RCC 7860 (cell line): ENCODE measurements around the gene MAP3K5.

Experiments used
- DNase-seq: peaks from one replicate; pipeline ENCODE4 v3.0.0-alpha.2; 2015; ENCODE audit warnings: low spot score
- FAIRE-seq: peaks from 2 replicates; lab custom pipeline; 2012; peaks lifted over from hg19 to GRCh38; lab: Jason Lieb, UNC

MAP3K5 gene

DNA sequence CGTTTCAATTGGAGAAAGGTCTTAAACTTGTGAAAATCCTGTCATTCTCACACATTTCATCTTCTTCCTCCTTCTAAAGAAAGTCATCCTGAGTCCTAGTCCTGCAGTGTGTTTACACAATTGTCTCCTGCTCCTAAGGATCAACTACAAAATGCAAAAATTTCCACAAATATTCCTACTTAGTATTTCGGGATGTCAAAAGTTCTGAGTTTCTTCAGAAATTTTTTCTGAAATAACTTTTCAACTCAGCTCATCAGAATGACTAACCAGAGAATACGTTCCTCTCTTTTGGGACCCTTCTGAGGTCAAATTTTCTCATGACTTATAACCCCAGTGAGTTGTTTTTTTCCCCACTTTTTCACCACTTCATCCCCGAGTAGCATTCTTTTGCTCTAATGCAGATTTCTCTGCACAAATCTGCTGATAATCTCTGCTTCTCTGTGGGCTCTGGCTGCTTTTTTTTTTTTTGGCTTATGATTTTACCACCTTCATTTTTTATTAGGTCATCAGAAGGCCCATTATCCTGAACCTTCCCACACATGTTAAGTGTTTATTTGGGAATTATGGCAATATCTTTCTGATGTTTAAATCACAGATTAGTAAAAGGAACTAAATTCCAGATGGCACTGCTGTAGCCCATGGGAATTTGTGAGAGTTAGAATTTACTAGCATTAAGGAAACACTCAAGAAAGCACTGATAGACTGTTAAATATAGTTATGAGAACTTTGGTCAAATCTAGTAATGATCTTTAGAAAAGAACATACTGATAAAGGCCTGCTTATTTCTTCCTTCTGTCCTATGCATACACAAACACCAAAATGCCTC, 41.4 kb downstream of the MAP3K5 start:
- FAIRE-seq (no peak), DNase-seq (no peak)

- DNase-seq: no peak
- no peak for FAIRE-seq
Measured at GRCh38 chr6:136749359-136749997, 42.8 kb downstream of the MAP3K5 start.

DNA sequence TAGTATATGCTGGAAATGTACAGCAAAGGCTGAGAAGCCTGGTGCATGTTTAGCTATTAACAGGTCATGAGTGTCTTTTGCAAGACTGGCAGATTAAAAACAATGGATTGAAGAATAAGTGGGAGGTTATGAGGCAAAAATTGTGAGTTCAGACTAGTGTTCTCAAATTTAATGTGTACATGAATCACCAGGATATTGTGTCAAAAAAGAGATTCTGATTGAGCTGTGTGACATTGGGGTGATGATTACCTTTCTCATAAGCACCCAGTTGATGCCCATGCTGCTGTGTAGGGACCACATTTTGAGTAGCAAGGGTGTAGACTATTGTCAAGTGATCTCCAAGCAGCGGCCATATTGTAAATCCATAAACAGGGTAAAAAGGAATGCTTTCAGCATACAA, 44.8 kb downstream of the MAP3K5 start:
- FAIRE-seq: no peak
- DNase-seq: no peak

- FAIRE-seq (no peak), DNase-seq (no peak)
Measured at GRCh38 chr6:136745300-136745699, 47.0 kb downstream of the MAP3K5 start.

GRCh38 chr6:136744889-136745288, 47.4 kb downstream of the MAP3K5 start:
- FAIRE-seq (no peak), DNase-seq (no peak)

GRCh38 chr6:136742125-136742524, 50.2 kb downstream of the MAP3K5 start:
- DNase-seq (no peak), FAIRE-seq (no peak)

GRCh38 chr6:136740050-136740974, 52.0 kb downstream of the MAP3K5 start:
- DNase-seq (no peak), FAIRE-seq (no peak)

DNA sequence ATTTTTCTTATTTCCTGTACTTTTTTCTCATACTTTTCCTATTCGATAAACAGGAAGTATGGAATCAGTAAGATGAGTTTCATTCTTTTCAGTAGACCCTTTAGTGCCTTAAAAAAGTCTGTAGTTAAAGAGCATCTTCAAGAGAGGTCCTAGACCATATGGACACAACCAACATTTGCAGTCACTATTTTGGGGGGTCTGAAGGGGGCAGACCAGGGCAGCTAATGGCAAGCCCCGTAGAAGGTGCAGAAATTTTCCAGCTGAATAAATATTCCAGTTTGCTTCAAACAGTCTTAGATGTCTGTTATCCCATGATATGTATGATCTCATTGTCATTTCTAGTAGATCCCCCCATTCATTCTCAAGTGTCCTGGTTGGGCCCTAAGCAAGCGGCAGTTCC, 52.8 kb downstream of the MAP3K5 start:
- DNase-seq (no peak), FAIRE-seq (no peak)

DNA sequence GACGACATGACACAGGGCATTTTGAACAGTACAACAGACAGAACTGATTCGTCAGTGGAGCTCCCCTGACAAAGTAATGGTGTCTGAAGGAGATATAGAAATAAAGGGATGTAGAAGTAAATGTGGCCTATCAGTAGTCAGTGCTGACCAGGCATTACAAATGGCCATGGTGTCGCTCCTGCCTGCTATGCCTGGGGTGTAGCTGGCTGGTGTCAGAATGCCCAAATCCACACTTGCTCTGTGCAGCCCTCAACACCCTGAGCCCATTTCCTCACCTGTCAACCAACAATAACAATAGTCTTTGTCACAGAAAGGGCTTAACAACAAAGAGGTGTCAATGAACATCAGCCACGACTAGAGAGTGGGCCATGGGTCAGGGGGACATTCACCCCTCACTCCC, 53.2 kb downstream of the MAP3K5 start:
- FAIRE-seq (no peak), DNase-seq (no peak)

- FAIRE-seq (no peak), DNase-seq (no peak)
Measured at GRCh38 chr6:136738692-136739057, 53.6 kb downstream of the MAP3K5 start.

DNA sequence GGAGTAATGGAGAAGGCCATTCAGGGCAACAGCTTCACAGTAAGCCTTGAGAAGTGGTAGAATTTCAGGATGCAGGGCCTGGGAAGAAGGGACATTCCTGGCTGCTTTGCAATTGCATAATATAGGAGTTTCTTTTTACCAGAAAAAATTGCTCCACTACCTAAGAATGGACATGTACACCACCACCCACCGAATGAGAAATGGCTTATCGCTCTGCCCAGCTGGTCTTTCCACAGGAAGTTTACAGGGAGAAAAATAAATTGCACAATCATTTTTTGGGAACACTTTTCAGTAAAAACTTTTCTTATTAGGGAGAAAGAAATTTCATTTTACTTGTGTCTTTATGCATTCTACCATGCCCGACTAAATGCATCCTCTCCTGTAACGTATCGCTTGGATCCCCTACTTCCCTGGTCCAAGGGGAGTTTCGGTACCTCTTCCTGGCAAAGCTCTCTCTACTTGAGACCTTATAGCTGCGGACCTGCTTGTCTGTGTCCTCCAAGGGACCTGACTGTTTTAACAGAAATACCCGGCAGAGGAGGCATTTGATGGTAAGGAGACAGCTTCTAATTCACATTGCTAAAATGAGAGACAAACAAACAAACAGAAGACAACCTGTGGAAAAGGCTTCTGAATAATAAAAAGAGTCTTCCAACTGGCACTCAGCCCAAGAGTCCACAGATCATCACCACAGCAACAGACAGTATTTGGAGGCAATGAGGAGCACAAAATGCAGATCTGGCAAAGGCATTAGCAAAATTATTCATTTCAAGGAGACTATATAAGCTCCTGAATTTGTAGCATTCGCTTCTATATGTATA, 54.2 kb downstream of the MAP3K5 start:
- DNase-seq (no peak), FAIRE-seq (no peak)

DNA sequence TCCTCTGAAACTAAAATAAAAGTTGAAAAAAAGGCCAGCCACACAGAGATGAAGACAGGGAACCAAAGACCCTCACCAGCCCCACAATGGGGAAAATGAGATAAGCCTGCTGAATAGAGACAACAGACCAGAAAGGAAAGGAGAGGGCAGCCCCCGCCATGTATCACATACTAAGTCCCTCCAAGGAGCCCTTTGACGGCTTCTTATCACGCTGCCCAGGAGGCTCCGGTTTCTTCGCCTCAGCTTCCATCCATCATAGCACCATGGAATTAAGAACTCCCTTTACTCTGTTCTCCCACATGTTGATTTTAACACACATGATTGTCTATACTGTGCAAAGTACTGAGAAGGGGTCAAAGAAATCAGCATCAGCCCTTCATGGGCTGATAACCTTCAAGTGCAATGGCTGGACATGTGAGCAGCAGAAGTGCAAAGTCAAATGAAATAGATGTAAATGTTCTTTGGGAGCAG, 54.9 kb downstream of the MAP3K5 start:
- FAIRE-seq: no peak
- DNase-seq: no peak

GRCh38 chr6:136736281-136736960, 55.9 kb downstream of the MAP3K5 start:
- FAIRE-seq (no peak), DNase-seq (no peak)

DNA sequence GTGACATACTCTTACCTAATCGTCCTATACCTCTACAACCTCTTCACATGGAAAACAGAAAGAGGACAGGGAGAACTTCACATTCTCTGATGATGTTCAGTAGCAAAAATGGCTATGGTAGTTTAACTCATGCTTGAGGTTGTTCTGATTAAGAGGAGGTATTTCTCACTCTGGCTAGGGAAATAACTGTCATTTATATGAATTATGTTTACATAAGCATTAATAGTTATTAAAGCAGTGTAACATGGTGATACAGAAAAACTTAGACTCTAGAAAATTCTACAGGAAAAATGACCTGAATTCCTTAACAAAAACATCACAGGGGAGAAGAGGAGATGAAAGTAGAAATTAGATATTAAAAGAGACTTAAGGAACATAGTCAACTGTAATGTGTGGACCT, 57.3 kb downstream of the MAP3K5 start:
- DNase-seq (no peak), FAIRE-seq (no peak)

DNA sequence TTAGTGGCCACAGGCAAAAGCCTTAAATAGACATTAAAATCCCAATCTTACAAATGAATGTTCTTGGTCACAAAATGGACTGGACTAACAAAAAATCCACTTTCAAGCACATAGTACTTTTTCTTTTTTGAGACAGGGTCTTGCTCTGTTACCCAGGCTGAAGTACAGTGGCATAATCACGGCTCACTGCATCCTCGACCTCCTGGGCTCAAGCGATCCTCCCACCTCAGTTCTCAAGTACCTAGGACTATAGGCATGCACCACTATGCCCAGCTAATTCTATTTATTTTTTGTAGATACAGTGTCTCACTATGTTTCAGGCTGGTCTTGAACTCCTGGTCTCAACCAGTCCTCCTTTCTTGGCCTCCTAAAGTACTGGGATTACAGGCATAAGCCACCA, 59.4 kb downstream of the MAP3K5 start:
- FAIRE-seq (no peak), DNase-seq (no peak)

GRCh38 chr6:136729832-136730231, 62.4 kb downstream of the MAP3K5 start:
- DNase-seq (no peak), FAIRE-seq (no peak)

DNA sequence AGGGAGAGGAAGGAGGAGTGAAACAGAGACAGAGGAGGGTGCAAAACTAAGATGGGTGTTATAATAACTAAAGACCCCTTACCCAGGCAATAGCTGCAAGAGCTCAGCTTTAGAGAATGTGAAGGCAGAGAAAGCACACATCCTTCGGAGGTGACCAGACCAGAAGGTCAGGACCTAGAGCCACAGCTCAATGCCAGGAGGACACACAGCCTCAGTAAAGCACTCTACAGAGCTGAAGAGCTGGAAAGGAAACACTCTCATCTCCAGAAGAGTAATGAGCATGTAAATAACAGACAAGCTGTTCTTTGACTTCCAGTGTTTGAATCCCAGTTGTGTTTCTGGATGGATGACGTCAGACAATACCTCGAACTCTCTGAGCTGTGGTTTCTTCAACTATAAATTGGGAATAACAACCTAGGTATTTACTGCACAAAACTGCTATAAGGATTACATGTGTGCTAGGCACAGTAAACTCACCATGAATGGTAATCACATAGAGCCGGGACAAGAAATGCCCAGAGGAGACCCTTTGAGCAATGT, 63.2 kb downstream of the MAP3K5 start:
- DNase-seq: no peak

GRCh38 chr6:136728033-136728939, 64.0 kb downstream of the MAP3K5 start:
- no peak for FAIRE-seq
- DNase-seq: no peak

More for the DNA sequence above, 63.2 kb downstream of the MAP3K5 start:
- FAIRE-seq: no peak
